ENCODE results near the gene CAVIN4.

DNA sequence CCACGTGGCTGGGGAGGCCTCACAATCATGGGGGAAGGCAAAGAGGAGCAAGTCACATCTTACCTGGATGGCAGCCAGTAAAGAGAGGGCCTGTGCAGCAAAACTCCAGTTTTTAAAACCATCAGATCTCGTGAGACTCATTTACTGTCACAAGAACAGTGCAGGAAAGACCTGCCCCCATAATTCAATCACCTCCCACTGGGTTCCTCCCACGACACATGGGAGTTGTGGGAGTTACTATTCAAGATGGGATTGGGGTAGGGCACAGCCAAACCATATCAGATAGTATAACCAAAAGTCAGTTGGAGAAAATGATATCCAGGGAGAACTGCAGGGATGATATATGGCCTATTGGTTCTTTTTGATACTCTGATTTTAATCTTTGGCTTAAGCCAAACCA is 10.0 kb upstream of the CAVIN4 start:
- TF ChIP-seq GATA2 (IDR thresholded peaks at IDR 0.05; ENCODE audit: low read depth, low read length) (no peak), GATA3 (IDR thresholded peaks at IDR 0.05; ENCODE audit: low read depth, low read length) (no peak)
